ENCODE measurements around the gene ENOX1. TPM values are rescaled to one million over a fixed set of nuclear protein-coding genes. Genes with fewer than 3 reads are reported as not detected.

ENOX1 gene
- total and polyA plus RNA-seq, 2 of the 8 experiments (the other 6 are each of a cell fraction or from before 2014, with no cell fraction given): 0.23 to 0.37 TPM

GRCh38 chr13:43482026-43482425 lies 304.7 kb downstream of the ENOX1 start:
- Histone ChIP-seq H3K79me1 (ENCODE audit: low read depth, low read length) (no peaks in the 10 kb centered on the region), H4K5ac (ENCODE audit: insufficient read length, low read depth, low read length) (no peak overlapping the region), H4K8ac (ENCODE audit: extremely low read depth, insufficient read depth, low read length) (no peak overlapping the region), H2BK5ac (ENCODE audit: low read depth, low read length) (no peak overlapping the region), H3K9ac (replicated peaks in 1 of 4; ENCODE audit: extremely low read depth in 1 of 4, low read depth in 3 of 4, low read length in 3 of 4) (no peak overlapping the region), H4K91ac (replicated peaks; ENCODE audit: insufficient read length, low read length) (no peak overlapping the region), H3K4me2 (ENCODE audit: insufficient read depth in 1 of 2, low read depth in 2 of 2, low read length in 2 of 2) (no peak overlapping the region), H2BK120ac (replicated peaks; ENCODE audit: low read depth, low read length) (no peak overlapping the region), H3K4ac (replicated peaks; ENCODE audit: insufficient read length, low read depth, low read length) (no peak overlapping the region), H3K27me3 (replicated peaks in 1 of 4; ENCODE audit: control insufficient read depth in 3 of 4, extremely low read depth in 1 of 4, insufficient read depth in 3 of 4, low read length in 3 of 4) (no peaks in the 10 kb centered on the region), H3K4me1 (replicated peaks in 1 of 4; ENCODE audit: control insufficient read depth in 3 of 4, insufficient read depth in 4 of 4, low read length in 3 of 4) (no peaks in the 10 kb centered on the region), H2AFZ (ENCODE audit: low read length) (no peak overlapping the region), H3K79me2 (ENCODE audit: control insufficient read depth in 1 of 2, insufficient read depth in 2 of 2, low read length in 2 of 2) (no peaks in the 10 kb centered on the region), H3K14ac (ENCODE audit: insufficient read length) (no peak overlapping the region), H3K9me3 (ENCODE audit: insufficient read depth in 2 of 2, low read depth in 1 of 2, low read length in 1 of 2) (no peaks in the 10 kb centered on the region), H3K23ac (ENCODE audit: insufficient read length) (no peak overlapping the region), H3K56ac (replicated peaks; ENCODE audit: insufficient read length, low read depth, low read length) (no peak overlapping the region), H3K36me3 (ENCODE audit: control insufficient read depth in 2 of 4, insufficient read depth in 4 of 4, low read length in 3 of 4) (no peaks in the 10 kb centered on the region), H4K20me1 (replicated peaks in 1 of 2; ENCODE audit: control insufficient read depth in 1 of 2, insufficient read depth in 2 of 2, low read length in 2 of 2) (no peaks in the 10 kb centered on the region), H3K18ac (ENCODE audit: extremely low read depth, low read length) (no peak overlapping the region), H3K27ac (ENCODE audit: low read depth, low read length) (no peak overlapping the region), H2BK15ac (ENCODE audit: low read length) (no peak overlapping the region), H3K4me3 (ENCODE audit: extremely low read depth in 1 of 4, insufficient read depth in 2 of 4, low read depth in 3 of 4, low read length in 4 of 4) (no peak overlapping the region), H3K23me2 (ENCODE audit: low read depth, low read length) (no peaks in the 10 kb centered on the region), H2BK20ac (ENCODE audit: low read length) (no peak overlapping the region), H2AK5ac (ENCODE audit: low read depth, low read length) (no peak overlapping the region), H2BK12ac (ENCODE audit: low read depth, low read length) (no peak overlapping the region)
- FAIRE-seq: no peak
- ChIA-PET CTCF (ENCODE audit: partially characterized antibody) (no interaction called here), POLR2A (ENCODE audit: partially characterized antibody) (no interaction called here)
- no peak for DNase-seq (ENCODE audit: low read depth in 1 of 2, low spot score in 2 of 2)
- no peak for TF ChIP-seq GABPA (IDR thresholded peaks at IDR 0.05; ENCODE audit: borderline replicate concordance, insufficient read depth, low read length)
- no peak for TF ChIP-seq ZNF274 (IDR thresholded peaks at IDR 0.05; ENCODE audit: borderline replicate concordance, extremely low read depth, low read length)
- TF ChIP-seq TAF7 (optimal IDR thresholded peaks at IDR 0.05; ENCODE audit: borderline replicate concordance, low read depth, low read length): no peak
- no peak for TF ChIP-seq RBBP5 (IDR thresholded peaks at IDR 0.05; ENCODE audit: borderline replicate concordance, low read depth, low read length)
- 90% methylated on average over 2 of the region's 2 CpGs; no CpG with 5 or more reads in 1 of the 2 experiments for WGBS, 2 experiments (ENCODE audit: extremely low coverage in 1 of 2, insufficient coverage in 1 of 2, insufficient read length in 1 of 2, insufficient replicate concordance in 2 of 2, low coverage in 1 of 2, low lambda C conversion rate in 2 of 2, missing lambda C conversion rate in 1 of 2)

All from H1 (cell line).